SKM-1 (cell line): ENCODE measurements around the gene RSRP1.
"Not testable (repeated sequence)": the region's sequence is repeated elsewhere in the genome, so short reads cannot be mapped to it uniquely, and the experiment has no call there.

Experiments
- DNase-seq: peaks from one replicate; lab custom pipeline; 2025; ENCODE audit not compliant: unreplicated experiment; lab: John Stamatoyannopoulos, UW

Gene RSRP1

DNA sequence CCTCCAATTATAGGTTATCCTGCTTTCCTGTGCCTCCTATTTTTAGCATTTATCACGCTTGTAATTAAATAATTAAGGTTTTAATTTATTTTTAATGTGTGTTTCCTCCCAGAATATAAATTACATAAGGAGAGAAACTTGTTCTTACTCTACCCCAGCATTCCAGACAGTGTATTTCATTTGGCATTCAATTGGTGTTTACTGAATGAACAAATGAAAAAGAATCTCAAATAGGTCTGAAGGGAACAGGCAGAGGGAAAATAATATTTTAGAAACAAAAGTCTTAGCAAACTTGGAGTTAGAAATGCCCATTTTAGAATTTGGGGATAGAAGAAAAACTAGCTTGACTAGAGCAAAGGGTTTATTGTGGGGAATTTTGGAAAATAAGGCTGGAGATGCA lies 9.9 kb upstream of the RSRP1 start:
- DNase-seq: no peak

- no peak for DNase-seq
Observed at GRCh38 chr1:25256578-25256965, 9.3 kb upstream of the RSRP1 start.

GRCh38 chr1:25255706-25256577 lies 8.7 kb upstream of the RSRP1 start:
- no peak for DNase-seq

GRCh38 chr1:25253911-25254310 lies 6.7 kb upstream of the RSRP1 start:
- DNase-seq: no peak

- no peak for DNase-seq
Observed at GRCh38 chr1:25247829-25248754, 838 bp upstream of the RSRP1 start.

DNA sequence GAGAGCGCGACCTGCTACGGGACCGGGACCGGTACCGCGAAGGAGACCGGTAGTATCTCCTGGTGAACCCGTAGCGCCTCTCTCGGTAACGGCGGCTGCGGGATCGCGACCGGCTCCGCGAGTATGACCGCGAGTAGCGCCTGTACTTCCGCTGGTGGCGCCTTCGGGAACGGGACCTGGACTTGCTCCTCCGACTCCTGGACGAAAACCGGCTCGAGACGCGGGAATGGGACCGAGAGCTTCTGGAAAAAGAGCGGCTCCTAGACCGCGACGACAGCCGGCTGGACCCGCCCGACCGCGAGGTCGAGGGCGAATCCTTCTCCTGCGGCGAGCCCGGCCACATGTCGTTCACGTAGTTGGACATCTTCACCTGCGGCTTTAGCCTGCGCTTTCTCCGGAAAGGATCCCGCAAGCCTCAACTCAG lies 642 bp downstream of the RSRP1 start:
- no peak for DNase-seq

- DNase-seq: no peak
Observed at GRCh38 chr1:25245809-25246599, 1.2 kb downstream of the RSRP1 start.

GRCh38 chr1:25245393-25245792 lies 1.9 kb downstream of the RSRP1 start:
- no peak for DNase-seq

- DNase-seq: no peak
Observed at GRCh38 chr1:25243907-25244306, 3.3 kb downstream of the RSRP1 start.

GRCh38 chr1:25239681-25240541 lies 7.3 kb downstream of the RSRP1 start:
- peak; percentile 73 for DNase-seq

DNA sequence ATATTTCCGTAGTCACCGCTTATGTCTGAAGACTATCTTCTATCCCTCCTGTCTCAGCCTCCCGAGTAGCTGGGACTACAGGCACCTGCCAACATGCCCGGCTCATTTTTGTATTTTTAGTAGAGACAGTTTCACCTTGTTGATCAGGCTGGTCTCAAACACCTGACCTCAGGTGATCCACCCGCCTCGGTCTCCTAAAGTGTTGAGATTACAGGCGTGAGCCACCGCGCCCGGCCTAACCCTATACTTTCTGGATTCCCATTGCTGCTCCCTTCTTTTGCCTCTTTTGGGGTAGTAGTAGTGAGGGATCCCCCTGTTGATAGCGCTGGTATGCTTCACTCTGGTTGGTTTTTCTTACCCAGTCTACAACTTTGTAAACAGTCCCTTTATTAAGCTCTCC lies 9.2 kb downstream of the RSRP1 start:
- no peak for DNase-seq

DNA sequence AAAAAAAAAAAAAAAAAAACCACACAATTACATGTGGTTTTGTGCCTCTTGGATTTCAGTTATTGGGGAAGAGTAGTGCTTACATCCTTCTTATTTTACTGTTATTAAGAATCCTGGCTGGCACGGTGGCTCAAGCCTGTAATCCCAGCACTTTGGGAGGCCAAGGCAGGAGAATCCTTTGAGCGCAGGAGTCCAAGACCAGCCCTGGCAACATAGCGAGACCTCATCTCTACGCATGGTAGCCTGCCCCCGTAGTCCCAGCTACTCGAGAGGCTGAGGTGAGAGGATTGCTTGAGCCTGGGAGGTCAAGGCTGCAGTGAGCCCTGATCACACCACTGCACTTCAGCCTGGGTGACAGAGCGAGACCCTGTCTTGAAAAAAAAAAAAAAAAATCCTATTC lies 11.0 kb downstream of the RSRP1 start:
- DNase-seq: not testable (repeated sequence)

DNA sequence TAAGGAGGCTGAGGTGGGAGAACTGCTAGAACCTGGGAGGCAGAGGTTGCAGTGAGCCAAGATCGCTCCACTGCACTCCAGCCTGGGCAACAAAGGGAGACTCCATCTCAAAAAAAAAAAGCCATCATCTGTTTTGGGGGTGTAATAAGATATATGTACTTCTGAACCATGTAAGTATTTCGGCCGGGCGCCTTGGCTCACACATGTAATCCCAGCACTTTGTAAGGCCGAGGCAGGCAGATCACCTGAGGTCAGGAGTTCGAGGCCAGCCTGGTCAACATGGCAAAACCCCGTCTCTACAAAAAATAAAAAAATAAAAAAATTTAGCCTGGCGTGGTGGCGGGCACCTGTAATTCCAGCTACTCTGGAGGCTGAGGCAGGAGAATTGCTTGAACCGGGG lies 11.8 kb downstream of the RSRP1 start:
- not testable (repeated sequence) for DNase-seq

GRCh38 chr1:25232866-25233784 lies 14.1 kb downstream of the RSRP1 start:
- peak; percentile 90 for DNase-seq

- peak; percentile 78 for DNase-seq
Observed at GRCh38 chr1:25232027-25232865, 15.0 kb downstream of the RSRP1 start, which contains the start of gene SYF2. Gene SYF2 (minus strand): TSS chr1:25232502. CDS start chr1:25232467, 35 bp downstream.

- no peak for DNase-seq
Observed at GRCh38 chr1:25223471-25223870, 23.8 kb downstream of the RSRP1 start.

DNA sequence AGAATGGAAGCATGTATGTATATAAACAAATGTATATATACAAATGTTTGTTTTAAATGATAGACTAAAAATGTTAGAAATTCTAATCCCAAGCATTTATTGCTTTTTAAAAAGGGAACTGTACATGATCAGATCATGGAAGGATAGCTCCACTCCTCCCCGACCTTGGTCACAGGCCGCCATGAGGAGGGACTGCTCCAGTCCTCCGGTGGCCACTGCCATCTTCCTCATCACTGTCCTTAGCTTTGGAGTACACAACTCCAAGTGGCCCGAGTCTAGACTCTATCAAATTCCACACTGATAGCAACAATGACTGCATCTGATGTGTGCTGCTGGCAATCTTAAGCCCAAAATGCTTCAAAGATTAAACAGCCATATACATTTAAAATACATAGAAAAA lies 24.6 kb downstream of the RSRP1 start:
- DNase-seq: no peak

GRCh38 chr1:25220666-25221065 lies 26.6 kb downstream of the RSRP1 start:
- no peak for DNase-seq
